Suprapubic skin (tissue), 4 donors: ENCODE data around the gene UBE2D2. TPM values are rescaled to one million over a fixed set of nuclear protein-coding genes. Genes with fewer than 3 reads are reported as not detected.
A peak's percentile ranks its signal among the peaks of the same experiment; 100 is the strongest.

Experiments used
- DNase-seq, 2 donors: peaks; one replicate each; pipeline ENCODE4 v3.0.0-alpha.2; 2019; ENCODE audit warnings: low spot score in 2 of 2
- H3K27ac ChIP-seq: fragments of 200-600 bp; sonication (generic); one replicate; pipeline ENCODE4 v1.5.1; 2019
- H3K27me3 ChIP-seq: fragments of 200-600 bp; sonication (generic); one replicate; pipeline ENCODE4 v1.5.1; 2019
- H3K36me3 ChIP-seq: fragments of 200-600 bp; sonication (generic); one replicate; pipeline ENCODE4 v1.5.1; 2019
- H3K4me1 ChIP-seq: fragments of 200-600 bp; sonication (generic); one replicate; pipeline ENCODE4 v1.5.1; 2019
- H3K4me3 ChIP-seq: fragments of 200-600 bp; sonication (generic); one replicate; pipeline ENCODE4 v1.5.1; 2019; ENCODE audit warnings: mild to moderate bottlenecking
- H3K9me3 ChIP-seq: fragments of 200-600 bp; sonication (generic); one replicate; pipeline ENCODE4 v1.5.1; 2019
- CTCF ChIP-seq, 2 donors: fragments of 200-600 bp in 1 of 2; fragments of 450-650 bp in 1 of 2; sonication (generic) in 1 of 2; IDR thresholded peaks; one replicate each; pipeline ENCODE4 v1.5.1; 2016 to 2019; ENCODE audit warnings: antibody characterized with exemption in 2 of 2, mild to moderate bottlenecking in 1 of 2, moderate library complexity in 1 of 2
- EP300 ChIP-seq: sonication (generic); formaldehyde crosslinking; IDR thresholded peaks from one replicate; pipeline ENCODE4 v1.6.1; 2017; ENCODE audit warnings: antibody characterized with exemption
- POLR2A ChIP-seq, 2 donors: fragments of 450-650 bp; IDR thresholded peaks; one replicate each; pipeline ENCODE4 v1.6.1; 2017; ENCODE audit warnings: antibody characterized with exemption in 2 of 2, mild to moderate bottlenecking in 2 of 2, moderate library complexity in 2 of 2
- POLR2AphosphoS5 ChIP-seq, 3 donors: sonication (generic); formaldehyde crosslinking; IDR thresholded peaks; one replicate each; pipeline ENCODE4 v1.6.1; 2017; ENCODE audit warnings: antibody characterized with exemption in 3 of 3
- WGBS: methylation state at CpG from one replicate; pipeline ENCODE4 v1.1.5; 2018; 5-methylcytosine and 5-hydroxymethylcytosine counted together
- total RNA-seq, 4 donors: library from RNA; depleted of rRNA; stranded (reverse); fragments of >200 nt; gene quantifications; one replicate each; pipeline ENCODE4 v1.1.0, GENCODE V29; 2016

The UBE2D2 gene
- total RNA-seq, 4 donors from 2014 or later: 56.6 to 70.2 (median 58.0) TPM

- DNase-seq: peak in 1 of 2 donors; percentile 84
- H3K27ac ChIP-seq: peak within 1 kb of the TSS; percentile 86
- TF ChIP-seq POLR2AphosphoS5 (IDR thresholded peaks at IDR 0.05): peak in 1 of 3 donors; percentile 22
- TF ChIP-seq CTCF (IDR thresholded peaks at IDR 0.05): no peak
- no peaks in the 10 kb centered on the region for H3K36me3 ChIP-seq
- peak within 1 kb of the TSS; percentile 85 for H3K4me3 ChIP-seq
- peaks cover 4% of the 10 kb centered on the region for H3K27me3 ChIP-seq
- peaks cover 63% of the 10 kb centered on the region for H3K4me1 ChIP-seq
- WGBS: under 1% methylated on average over 26 of the region's 106 CpGs
- no peaks in the 10 kb centered on the region for H3K9me3 ChIP-seq
These were observed 87.3 kb downstream of the UBE2D2 start, which contains the start of gene CXXC5 for GRCh38 chr5:139648205-139649081. Gene CXXC5, plus strand, starts transcription at chr5:139648349. Its CDS starts 32,175 bp downstream, at chr5:139680524.

DNA sequence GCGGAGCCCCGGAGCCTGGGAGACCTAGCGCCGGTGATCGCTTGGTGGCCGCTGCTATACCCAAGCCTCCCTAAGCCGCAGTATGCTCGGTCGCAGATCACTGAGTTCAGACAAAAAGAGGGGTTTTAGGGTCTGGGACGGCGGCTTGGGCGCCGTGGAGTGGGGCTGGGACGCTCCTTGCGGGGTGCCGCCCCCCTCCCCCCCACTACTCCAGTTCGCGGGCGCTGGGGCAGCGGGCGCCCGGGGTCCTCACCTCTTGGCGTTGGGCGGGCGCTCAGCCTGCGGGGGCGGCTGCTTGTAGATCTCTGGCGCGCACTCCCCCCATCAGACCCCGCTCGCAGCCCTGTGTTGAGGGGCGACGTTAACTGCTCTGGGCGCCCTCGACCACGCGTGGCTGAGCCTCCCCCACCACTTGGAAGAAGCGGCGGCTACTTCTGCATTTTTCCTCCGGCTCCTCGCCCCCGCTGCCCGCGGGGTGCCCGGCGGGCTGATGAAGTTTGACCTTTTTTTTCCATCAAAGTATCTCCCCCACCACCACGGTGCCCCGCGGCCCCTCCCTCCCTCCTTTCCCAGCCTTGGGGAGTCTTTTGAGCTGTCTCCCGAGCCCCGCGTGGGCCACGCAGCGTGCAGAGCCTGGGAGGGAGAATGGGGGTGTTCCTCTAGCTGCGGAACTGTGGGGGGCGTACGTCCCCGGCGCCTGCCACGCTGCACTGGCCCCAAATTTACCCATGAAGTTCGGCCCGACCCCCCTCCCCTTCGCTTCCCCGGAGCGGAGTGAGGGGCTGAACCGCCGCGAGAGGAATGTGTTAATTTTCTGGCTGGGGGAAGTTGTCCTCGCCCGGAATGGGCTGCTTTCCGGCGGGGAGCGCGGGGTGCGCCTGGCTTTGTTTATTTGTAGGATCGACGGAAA lies 88.2 kb downstream of the UBE2D2 start:
- WGBS: 1% methylated on average over 35 of the region's 77 CpGs
- H3K36me3 ChIP-seq: no peaks in the 10 kb centered on the region
- peak overlapping the region; percentile 85 for H3K4me3 ChIP-seq
- peak overlapping the region; percentile 86 for H3K27ac ChIP-seq
- peaks cover 4% of the 10 kb centered on the region for H3K27me3 ChIP-seq
- H3K4me1 ChIP-seq: peaks cover 65% of the 10 kb centered on the region
- peak in 1 of 2 donors; percentile 75 for DNase-seq
- no peaks in the 10 kb centered on the region for H3K9me3 ChIP-seq
- TF ChIP-seq POLR2A (IDR thresholded peaks at IDR 0.05) (no peak), CTCF (IDR thresholded peaks at IDR 0.05) (no peak), EP300 (no peak), POLR2AphosphoS5 (IDR thresholded peaks at IDR 0.05) (no peak)

- H3K36me3 ChIP-seq: no peaks in the 10 kb centered on the region
- peak in 1 of 2 donors; percentile 78 for DNase-seq
- peak overlapping the region; percentile 85 for H3K4me3 ChIP-seq
- peak; percentile 18 to 42 for TF ChIP-seq CTCF (IDR thresholded peaks at IDR 0.05)
- TF ChIP-seq POLR2AphosphoS5 (IDR thresholded peaks at IDR 0.05): no peak
- no peak for TF ChIP-seq EP300
- no peak for TF ChIP-seq POLR2A (IDR thresholded peaks at IDR 0.05)
- peak overlapping the region; percentile 86 for H3K27ac ChIP-seq
- H3K4me1 ChIP-seq: peaks cover 73% of the 10 kb centered on the region
- WGBS: 5% methylated on average over 10 of the region's 48 CpGs
- H3K27me3 ChIP-seq: peaks cover 4% of the 10 kb centered on the region
- no peaks in the 10 kb centered on the region for H3K9me3 ChIP-seq
These were observed 89.0 kb downstream of the UBE2D2 start for GRCh38 chr5:139650031-139650688.

GRCh38 chr5:139650689-139651042 lies 89.5 kb downstream of the UBE2D2 start:
- Histone ChIP-seq H3K36me3 (no peaks in the 10 kb centered on the region), H3K4me1 (peaks cover 79% of the 10 kb centered on the region), H3K27ac (peak overlapping the region; percentile 86), H3K9me3 (no peaks in the 10 kb centered on the region), H3K4me3 (peak overlapping the region; percentile 85), H3K27me3 (peaks cover 4% of the 10 kb centered on the region)
- DNase-seq: peak in 1 of 2 donors; percentile 69
- WGBS: 42% methylated on average over 13 of the region's 13 CpGs
- TF ChIP-seq POLR2AphosphoS5 (IDR thresholded peaks at IDR 0.05): no peak
- no peak for TF ChIP-seq POLR2A (IDR thresholded peaks at IDR 0.05)
- no peak for TF ChIP-seq EP300
- no peak for TF ChIP-seq CTCF (IDR thresholded peaks at IDR 0.05)
